Tibial artery (tissue), 4 donors: ENCODE measurements around the gene GTF2I.
"Not testable (repeated sequence)": the region's sequence is repeated elsewhere in the genome, so short reads cannot be mapped to it uniquely, and the experiment has no call there.

Experiments
- DNase-seq, 2 donors: peaks; one replicate each; pipeline ENCODE4 v3.0.0-alpha.2; 2019
- H3K27ac ChIP-seq, 2 donors: fragments of 200-600 bp; sonication (generic) in 1 of 2; 1 replicate in 1 of 2; 2 replicates in 1 of 2; pipeline ENCODE4 v1.5.1; 2018 to 2019; ENCODE audit warnings: mild to moderate bottlenecking in 1 of 2
- H3K27me3 ChIP-seq, 2 donors: fragments of 200-600 bp; sonication (generic) in 1 of 2; one replicate each; pipeline versions ENCODE4 v1.5.1 to v1.6.0; 2016 to 2019
- H3K36me3 ChIP-seq, 3 donors: fragments of 200-600 bp; sonication (generic) in 2 of 3; one replicate each; pipeline ENCODE4 v1.5.1; 2016 to 2019; ENCODE audit warnings: mild to moderate bottlenecking in 2 of 3
- H3K4me1 ChIP-seq, 4 donors: fragments of 200-600 bp; sonication (generic) in 2 of 4; 1 replicate in 3 of 4; 2 replicates in 1 of 4; pipeline ENCODE4 v1.5.1; 2016 to 2019
- H3K4me3 ChIP-seq, 2 donors: fragments of 200-600 bp; sonication (generic) in 1 of 2; 1 replicate in 1 of 2; 2 replicates in 1 of 2; pipeline ENCODE4 v1.5.1; 2018 to 2019; ENCODE audit warnings: mild to moderate bottlenecking in 2 of 2
- H3K9me3 ChIP-seq, 3 donors: fragments of 200-600 bp; sonication (generic) in 1 of 3; one replicate each; pipeline ENCODE4 v1.5.1; 2016 to 2019
- intact Hi-C: fragments of 100-400 bp; cut with DNase I; formaldehyde crosslinking; loops from one replicate; pipeline ENCODE4 v1.15.0; 2023; ENCODE audit warnings: low total_unique reads

Gene GTF2I

DNA sequence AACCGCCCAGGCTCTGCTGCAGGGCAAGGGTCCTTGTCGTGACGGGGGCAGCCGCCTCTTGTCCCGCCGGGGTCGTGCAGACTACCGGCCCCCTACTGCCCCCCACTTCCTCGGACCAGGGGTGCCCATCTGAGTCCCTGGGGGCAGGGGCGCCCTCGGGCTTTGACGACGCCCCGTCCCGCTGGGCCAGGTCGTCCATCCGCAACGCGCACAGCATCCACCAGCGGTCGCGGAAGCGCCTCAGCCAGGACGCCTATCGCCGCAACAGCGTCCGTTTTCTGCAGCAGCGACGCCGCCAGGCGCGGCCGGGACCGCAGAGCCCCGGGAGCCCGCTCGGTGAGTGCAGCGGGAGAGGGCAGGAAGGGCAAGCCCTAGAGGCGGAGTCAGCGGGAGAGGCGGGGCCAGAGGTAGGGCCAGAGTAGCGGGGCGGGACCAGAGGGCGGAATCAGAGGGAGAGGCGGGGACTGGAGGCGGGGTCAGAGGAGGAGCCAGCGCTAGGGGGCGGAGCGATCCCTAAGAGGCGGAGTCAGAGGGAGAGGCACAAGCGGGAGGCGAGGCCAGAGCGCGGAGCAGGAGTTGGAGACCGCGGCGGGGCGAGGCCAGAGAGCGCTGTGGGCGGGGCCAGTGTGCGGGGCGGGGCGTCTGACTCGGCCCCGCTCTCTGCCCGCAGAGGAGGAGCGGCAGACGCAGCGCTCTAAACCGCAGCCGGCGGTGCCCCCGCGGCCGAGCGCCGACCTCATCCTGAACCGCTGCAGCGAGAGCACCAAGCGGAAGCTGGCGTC is 131.0 kb downstream of the GTF2I start:
- H3K9me3 ChIP-seq, intact Hi-C loops, H3K36me3 ChIP-seq, H3K27ac ChIP-seq, H3K4me1 ChIP-seq, H3K27me3 ChIP-seq: not testable (repeated sequence)
- DNase-seq = peak; percentile 96 to 98
- peak overlapping the region; percentile 43 for H3K4me3 ChIP-seq

GRCh38 chr7:74789200-74789736 is 131.8 kb downstream of the GTF2I start:
- H3K27me3 ChIP-seq, H3K36me3 ChIP-seq, H3K9me3 ChIP-seq, H3K4me3 ChIP-seq, intact Hi-C loops, DNase-seq, H3K27ac ChIP-seq, H3K4me1 ChIP-seq: not testable (repeated sequence)

DNA sequence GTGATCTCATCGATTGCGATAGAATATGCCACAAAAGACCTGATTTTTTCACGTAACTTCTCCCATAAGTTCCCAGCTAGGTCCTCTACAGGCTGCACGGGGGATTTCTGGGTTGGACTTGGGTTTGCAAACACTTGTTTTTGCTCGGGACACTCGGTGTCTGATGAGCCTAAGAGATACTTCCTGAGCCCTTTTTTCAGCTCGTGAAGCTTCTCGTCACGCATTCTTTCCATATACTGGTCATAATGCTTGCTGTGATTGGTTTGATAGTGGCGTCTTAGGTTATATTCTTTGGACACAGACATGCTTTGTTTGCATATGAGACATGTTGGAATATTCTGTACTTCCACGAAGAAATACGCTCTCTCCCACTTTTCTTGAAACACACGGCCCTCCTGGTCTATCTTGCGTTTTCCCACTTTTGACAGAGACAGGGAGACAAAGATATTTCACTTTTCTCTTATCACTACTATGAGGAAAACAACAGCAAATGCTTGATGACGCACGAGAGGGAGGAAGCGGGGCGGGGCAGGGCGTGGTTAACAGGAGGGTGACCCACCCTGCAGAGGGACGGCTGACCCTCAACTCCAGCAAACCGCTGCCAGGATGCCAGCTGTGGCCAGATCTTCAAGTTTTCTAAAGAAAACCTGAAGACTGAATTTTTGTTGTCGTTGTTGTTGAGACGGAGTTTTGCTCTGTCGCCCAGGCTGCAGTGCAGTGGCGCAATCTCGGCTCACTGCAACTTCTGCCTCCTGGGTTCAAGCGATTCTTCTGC is 140.5 kb downstream of the GTF2I start:
- H3K4me3 ChIP-seq, H3K4me1 ChIP-seq, H3K27ac ChIP-seq, intact Hi-C loops, H3K36me3 ChIP-seq, H3K9me3 ChIP-seq, DNase-seq, H3K27me3 ChIP-seq: not testable (repeated sequence)

GRCh38 chr7:74798644-74799043 is 141.1 kb downstream of the GTF2I start:
- H3K27ac ChIP-seq, H3K4me1 ChIP-seq, DNase-seq, H3K27me3 ChIP-seq, intact Hi-C loops, H3K36me3 ChIP-seq, H3K4me3 ChIP-seq, H3K9me3 ChIP-seq: not testable (repeated sequence)
